Measurements from ENCODE around the gene RNF14.

GRCh38 chr5:141989720-141990119 is 20.8 kb downstream of the RNF14 start:
- TF ChIP-seq CTCF (conservative IDR thresholded peaks at IDR 0.05), result no peak
- no peak for TF ChIP-seq ZFX (IDR thresholded peaks at IDR 0.05)

Data from C4-2B (cell line).